DMS 273 treated with DMSO at 0.1 percent for 48 hours (cell line): ENCODE results near the gene KIAA0319L.
"Not testable (repeated sequence)": the region's sequence is repeated elsewhere in the genome, so short reads cannot be mapped to it uniquely, and the experiment has no call there.

Experiments used
- DNase-seq: peaks from one replicate; lab custom pipeline; 2025; lab: John Stamatoyannopoulos, UW

KIAA0319L gene

GRCh38 chr1:35557118-35557610, at the start of gene KIAA0319L:
Gene KIAA0319L (minus strand): TSS chr1:35557403. CDS start chr1:35554491, 2,912 bp downstream.
- DNase-seq: no peak

- DNase-seq: no peak
Measured at GRCh38 chr1:35605867-35606182, 48.6 kb upstream of the KIAA0319L start.

- DNase-seq: no peak
Measured at GRCh38 chr1:35605071-35605866, 48.1 kb upstream of the KIAA0319L start.

GRCh38 chr1:35603941-35604340, 46.7 kb upstream of the KIAA0319L start:
- DNase-seq: no peak

GRCh38 chr1:35603468-35603867, 46.3 kb upstream of the KIAA0319L start:
- DNase-seq: no peak

GRCh38 chr1:35600593-35600992, 43.4 kb upstream of the KIAA0319L start:
- DNase-seq: no peak

GRCh38 chr1:35599411-35599810, 42.2 kb upstream of the KIAA0319L start:
- no peak for DNase-seq

- DNase-seq: no peak
Measured at GRCh38 chr1:35598895-35599294, 41.7 kb upstream of the KIAA0319L start.

GRCh38 chr1:35597870-35598269, 40.7 kb upstream of the KIAA0319L start:
- no peak for DNase-seq

GRCh38 chr1:35595684-35596083, 38.5 kb upstream of the KIAA0319L start:
- no peak for DNase-seq

GRCh38 chr1:35594005-35594760, 37.0 kb upstream of the KIAA0319L start:
- DNase-seq: no peak

- DNase-seq: no peak
Measured at GRCh38 chr1:35592991-35593769, 36.0 kb upstream of the KIAA0319L start.

GRCh38 chr1:35591211-35591610, 34.0 kb upstream of the KIAA0319L start:
- no peak for DNase-seq

- no peak for DNase-seq
Measured at GRCh38 chr1:35590476-35591040, 33.4 kb upstream of the KIAA0319L start.

- no peak for DNase-seq
Measured at GRCh38 chr1:35589516-35590427, 32.6 kb upstream of the KIAA0319L start.

GRCh38 chr1:35588197-35588910, 31.2 kb upstream of the KIAA0319L start:
- no peak for DNase-seq

- DNase-seq: no peak
Measured at GRCh38 chr1:35587736-35588135, 30.5 kb upstream of the KIAA0319L start.

- DNase-seq: no peak
Measured at GRCh38 chr1:35586808-35587207, 29.6 kb upstream of the KIAA0319L start.

- not testable (repeated sequence) for DNase-seq
Measured at GRCh38 chr1:35585805-35586204, 28.6 kb upstream of the KIAA0319L start.

GRCh38 chr1:35585281-35585680, 28.1 kb upstream of the KIAA0319L start:
- DNase-seq: no peak
